Hypothalamus (tissue), 51 donors: ENCODE results near the gene FGF8.

Source experiments
- DNase-seq, 51 donors: peaks; one replicate each; lab custom pipeline; 2025; lab: John Stamatoyannopoulos, UW

FGF8 gene

DNA sequence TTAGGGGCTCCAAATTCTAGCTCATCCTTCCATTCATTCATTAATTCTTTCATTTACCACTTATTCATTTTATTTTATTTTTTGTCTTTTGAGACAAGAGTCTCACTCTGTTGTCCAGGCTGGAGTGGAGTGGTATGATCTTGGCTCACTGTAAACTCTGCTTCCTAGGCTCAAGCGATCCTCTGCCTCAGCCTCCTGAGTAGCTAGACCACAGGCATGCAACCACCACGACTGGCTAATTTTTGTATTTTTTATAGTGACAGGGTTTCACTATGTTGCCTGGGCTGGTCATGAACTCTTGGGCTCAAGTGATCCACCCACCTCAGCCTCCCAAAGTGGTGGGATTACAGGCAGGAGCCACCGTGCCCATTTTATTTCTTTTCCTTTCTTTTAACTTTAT, 31.6 kb downstream of the FGF8 start:
- DNase-seq: no peak

- no peak for DNase-seq
Observed at GRCh38 chr10:101741938-101742337, 34.0 kb downstream of the FGF8 start.

DNA sequence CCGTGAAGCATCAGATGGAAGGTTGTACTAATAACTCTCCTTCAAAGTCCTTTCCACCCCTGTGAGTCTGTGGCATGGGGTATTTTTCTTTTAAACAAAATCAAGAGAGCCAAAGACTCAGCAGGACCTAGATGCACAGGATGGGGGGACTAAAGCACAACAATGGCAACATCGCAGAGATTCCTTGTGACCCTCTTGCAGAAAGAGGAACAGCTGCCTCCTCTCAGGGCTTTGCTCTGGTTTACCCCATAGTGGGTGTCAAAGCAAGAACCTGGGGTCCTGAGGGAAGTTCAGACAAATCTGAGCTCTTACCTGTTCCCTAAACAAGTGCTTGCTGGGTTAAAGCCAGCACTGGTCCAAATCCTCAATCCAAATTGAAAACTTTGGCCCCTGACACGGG, 39.2 kb downstream of the FGF8 start:
- DNase-seq: no peak

- DNase-seq: no peak
Observed at GRCh38 chr10:101732096-101732495, 43.8 kb downstream of the FGF8 start.

DNA sequence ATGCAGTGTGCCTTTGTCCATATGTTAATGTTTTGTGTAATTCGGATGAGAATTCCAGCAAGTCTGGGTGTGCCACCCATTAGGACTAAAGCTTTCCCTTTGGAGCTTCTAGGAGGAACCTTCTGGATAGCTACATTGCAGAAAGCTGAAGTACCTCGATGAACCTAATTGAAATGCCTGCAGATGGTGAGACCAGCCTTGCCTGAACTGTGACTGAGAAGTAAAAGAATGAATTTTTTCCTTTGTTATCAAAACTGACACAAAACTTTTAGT, 49.9 kb downstream of the FGF8 start:
- no peak for DNase-seq

DNA sequence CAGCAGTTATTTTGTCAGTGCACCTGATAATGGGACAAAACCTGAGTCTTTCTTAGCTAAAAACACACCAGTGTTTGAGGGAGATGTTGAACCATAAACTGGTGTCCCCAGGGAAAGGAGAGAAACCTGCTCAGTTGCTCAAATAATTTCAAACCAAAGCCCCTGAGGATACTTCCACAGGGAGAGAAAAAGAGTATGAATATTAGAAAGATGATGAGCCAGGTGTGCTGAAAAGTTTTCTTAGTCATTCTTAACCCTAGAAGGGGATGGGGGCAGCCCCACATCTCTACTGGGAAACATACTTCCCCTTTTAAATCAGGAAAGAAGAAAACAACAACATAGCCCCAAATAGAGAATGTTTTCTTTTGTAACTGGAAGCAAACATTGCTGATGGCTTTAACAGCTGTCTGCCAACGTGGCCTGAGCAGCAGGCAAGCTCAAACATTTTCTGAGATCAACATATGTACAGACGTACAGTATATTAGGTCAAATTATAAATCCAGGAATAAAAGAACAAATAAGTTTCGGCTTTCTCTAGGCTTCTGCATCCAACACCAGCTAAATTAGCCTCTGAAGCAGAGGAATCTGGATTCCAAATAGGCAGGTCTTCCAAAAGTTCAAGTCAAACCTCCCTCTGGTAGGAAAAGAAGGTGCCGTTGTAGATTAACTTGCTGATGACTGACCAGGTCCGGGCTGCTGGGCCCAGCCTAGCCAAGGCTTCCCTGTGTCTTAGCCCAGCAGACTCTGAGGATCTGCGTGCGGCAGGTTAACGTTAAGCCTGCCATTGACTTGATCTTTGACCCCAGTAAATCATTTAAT, 50.4 kb downstream of the FGF8 start:
- no peak for DNase-seq

DNA sequence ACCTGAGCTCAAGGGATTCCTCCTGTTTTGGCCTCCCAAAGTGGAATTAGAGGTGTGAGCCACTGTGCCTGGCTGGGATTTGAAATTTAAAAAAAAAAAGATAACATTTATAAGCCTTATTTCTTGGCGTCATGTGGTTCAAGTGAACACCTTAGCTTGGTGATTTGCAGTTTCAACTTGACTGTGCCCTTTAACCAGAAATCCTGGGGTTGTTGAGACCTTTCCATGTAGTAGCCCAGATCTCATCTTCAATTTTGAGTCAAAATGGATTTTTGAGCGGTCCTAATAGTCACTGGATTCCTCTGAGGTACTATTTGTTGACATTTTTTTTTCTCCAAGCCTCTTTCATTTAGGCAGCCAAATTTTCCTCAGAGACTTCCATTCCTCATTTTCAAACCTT, 51.5 kb downstream of the FGF8 start:
- no peak for DNase-seq

DNA sequence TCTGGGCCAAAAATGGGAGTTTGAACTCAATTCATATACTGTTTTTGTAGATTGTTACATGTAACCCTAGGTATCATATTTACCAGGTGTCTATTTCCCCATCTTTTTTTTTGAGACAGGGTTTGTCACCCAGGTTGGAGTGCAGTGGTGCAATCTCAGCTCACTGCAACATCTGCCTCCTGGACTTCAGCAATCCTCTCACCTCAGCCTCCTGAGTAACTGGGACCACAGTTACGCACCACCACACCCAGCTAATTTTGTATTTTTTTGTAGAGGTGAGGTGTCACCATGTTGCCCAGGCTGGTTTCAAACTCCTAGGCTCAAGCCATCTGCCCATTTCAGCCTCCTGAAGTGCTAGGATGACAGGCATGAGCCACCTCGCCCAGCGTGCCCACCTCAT, 52.7 kb downstream of the FGF8 start:
- DNase-seq: no peak

DNA sequence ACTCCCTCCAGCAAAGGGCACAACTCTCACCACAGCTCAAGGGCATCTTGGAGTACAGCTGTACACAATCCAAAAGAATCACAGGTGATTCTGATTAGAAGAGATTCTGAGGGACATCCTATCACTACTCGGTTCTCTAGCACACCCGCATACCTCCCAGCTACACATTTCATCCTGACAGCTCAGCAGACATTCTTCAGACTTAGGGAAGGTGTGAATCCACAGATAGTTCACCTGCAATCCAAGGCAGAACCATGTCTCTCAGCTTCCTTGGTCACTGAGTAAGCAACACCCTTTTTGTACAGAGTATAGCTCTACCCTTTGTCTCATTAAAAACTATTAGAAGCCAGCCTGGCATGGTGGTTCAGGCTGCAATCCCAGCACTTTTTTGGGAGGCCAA, 54.1 kb downstream of the FGF8 start:
- DNase-seq: no peak

- no peak for DNase-seq
Observed at GRCh38 chr10:101720606-101721230, 55.2 kb downstream of the FGF8 start.
